Fibroblast of lung (primary cell): Measurements from ENCODE around the gene SRP72.

Experiments used
- EZH2 ChIP-seq: IDR thresholded peaks from 2 replicates; pipeline ENCODE4 v1.5.1; 2012; ENCODE audit warnings: low read length, control low read depth, mild to moderate bottlenecking; ENCODE audit errors: missing control alignments
- TF ChIP-seq, protein P1 (sequence below), 2 donors: IDR thresholded peaks in 1 of 2; conservative IDR thresholded peaks in 1 of 2; 1 replicate in 1 of 2; 2 replicates in 1 of 2; pipeline ENCODE4 v1.5.1; 2011 to 2012; ENCODE audit warnings: low read length in 2 of 2, control low read depth in 1 of 2, inconsistent platforms in 1 of 2, low read depth in 1 of 2, mild to moderate bottlenecking in 1 of 2

- TF ChIP-seq EZH2 = no peak
- TF ChIP-seq, protein P1, sequence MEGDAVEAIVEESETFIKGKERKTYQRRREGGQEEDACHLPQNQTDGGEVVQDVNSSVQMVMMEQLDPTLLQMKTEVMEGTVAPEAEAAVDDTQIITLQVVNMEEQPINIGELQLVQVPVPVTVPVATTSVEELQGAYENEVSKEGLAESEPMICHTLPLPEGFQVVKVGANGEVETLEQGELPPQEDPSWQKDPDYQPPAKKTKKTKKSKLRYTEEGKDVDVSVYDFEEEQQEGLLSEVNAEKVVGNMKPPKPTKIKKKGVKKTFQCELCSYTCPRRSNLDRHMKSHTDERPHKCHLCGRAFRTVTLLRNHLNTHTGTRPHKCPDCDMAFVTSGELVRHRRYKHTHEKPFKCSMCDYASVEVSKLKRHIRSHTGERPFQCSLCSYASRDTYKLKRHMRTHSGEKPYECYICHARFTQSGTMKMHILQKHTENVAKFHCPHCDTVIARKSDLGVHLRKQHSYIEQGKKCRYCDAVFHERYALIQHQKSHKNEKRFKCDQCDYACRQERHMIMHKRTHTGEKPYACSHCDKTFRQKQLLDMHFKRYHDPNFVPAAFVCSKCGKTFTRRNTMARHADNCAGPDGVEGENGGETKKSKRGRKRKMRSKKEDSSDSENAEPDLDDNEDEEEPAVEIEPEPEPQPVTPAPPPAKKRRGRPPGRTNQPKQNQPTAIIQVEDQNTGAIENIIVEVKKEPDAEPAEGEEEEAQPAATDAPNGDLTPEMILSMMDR (conservative IDR thresholded peaks at IDR 0.05 in 1 of 2, IDR thresholded peaks at IDR 0.05 in 1 of 2; ENCODE audit: low read depth in 1 of 2, low read length in 2 of 2) = no peak
These were observed 19.1 kb upstream of the SRP72 start for GRCh38 chr4:56448301-56448700.
